Stimulated activated CD4-positive, alpha-beta T cell treated with anti-CD3 and anti-CD28 coated beads, Interleukin-1b, Interleukin-23, amount 100 ng/mL, for 24 hours (primary cell): ENCODE results near the gene N4BP3.
A peak's percentile ranks its signal among the peaks of the same experiment; 100 is the strongest.

Experiments
- DNase-seq, 4 experiments: peaks; one replicate each; pipeline ENCODE4 v3.0.0-alpha.2; 2020; ENCODE audit warnings: low read depth in 4 of 4, low spot score in 1 of 4

The N4BP3 gene

GRCh38 chr5:178103612-178104011, 9.7 kb upstream of the N4BP3 start:
- no peak for DNase-seq

- DNase-seq: no peak
Observed at GRCh38 chr5:178104492-178104891, 8.8 kb upstream of the N4BP3 start.

- DNase-seq: no peak
Observed at GRCh38 chr5:178106086-178106485, 7.2 kb upstream of the N4BP3 start.

GRCh38 chr5:178106556-178107239, 6.6 kb upstream of the N4BP3 start:
- DNase-seq: no peak

GRCh38 chr5:178107756-178108310, 5.5 kb upstream of the N4BP3 start:
- no peak for DNase-seq

GRCh38 chr5:178108446-178108845, 4.9 kb upstream of the N4BP3 start:
- no peak for DNase-seq

GRCh38 chr5:178108966-178109365, 4.4 kb upstream of the N4BP3 start:
- DNase-seq: no peak

- DNase-seq: no peak
Observed at GRCh38 chr5:178110511-178110910, 2.8 kb upstream of the N4BP3 start.

- DNase-seq: no peak
Observed at GRCh38 chr5:178111925-178112324, 1.4 kb upstream of the N4BP3 start.

- DNase-seq: no peak
Observed at GRCh38 chr5:178112545-178112944, 787 bp upstream of the N4BP3 start.

GRCh38 chr5:178113841-178114324, 551 bp downstream of the N4BP3 start:
- DNase-seq: no peak

GRCh38 chr5:178114325-178115135, 1.2 kb downstream of the N4BP3 start:
- DNase-seq: no peak

- DNase-seq: no peak
Observed at GRCh38 chr5:178115136-178115813, 1.9 kb downstream of the N4BP3 start.

GRCh38 chr5:178115814-178116142, 2.4 kb downstream of the N4BP3 start:
- DNase-seq: no peak

GRCh38 chr5:178116143-178116885, 3.0 kb downstream of the N4BP3 start:
- peak in 2 of 4 experiments; percentile 16 to 20 for DNase-seq

GRCh38 chr5:178117923-178118701, 4.8 kb downstream of the N4BP3 start:
- no peak for DNase-seq

GRCh38 chr5:178119915-178120606, 6.7 kb downstream of the N4BP3 start:
- DNase-seq: no peak

GRCh38 chr5:178120607-178121357, 7.5 kb downstream of the N4BP3 start:
- DNase-seq: peak in 3 of 4 experiments; percentile 47 to 71 (median 61)
